Stimulated activated naive CD4-positive, alpha-beta T cell treated with Interleukin-2 at 50 U/mL for 16 hours (primary cell): ENCODE measurements around the gene RGMA.
A peak's percentile ranks its signal among the peaks of the same experiment; 100 is the strongest.
"Not testable (repeated sequence)": the region's sequence is repeated elsewhere in the genome, so short reads cannot be mapped to it uniquely, and the experiment has no call there.

Source experiments
- DNase-seq: peaks from one replicate; lab custom pipeline; 2025; lab: John Stamatoyannopoulos, UW

The RGMA gene

GRCh38 chr15:93034512-93034911, 54.5 kb downstream of the RGMA start:
- DNase-seq = no peak

DNA sequence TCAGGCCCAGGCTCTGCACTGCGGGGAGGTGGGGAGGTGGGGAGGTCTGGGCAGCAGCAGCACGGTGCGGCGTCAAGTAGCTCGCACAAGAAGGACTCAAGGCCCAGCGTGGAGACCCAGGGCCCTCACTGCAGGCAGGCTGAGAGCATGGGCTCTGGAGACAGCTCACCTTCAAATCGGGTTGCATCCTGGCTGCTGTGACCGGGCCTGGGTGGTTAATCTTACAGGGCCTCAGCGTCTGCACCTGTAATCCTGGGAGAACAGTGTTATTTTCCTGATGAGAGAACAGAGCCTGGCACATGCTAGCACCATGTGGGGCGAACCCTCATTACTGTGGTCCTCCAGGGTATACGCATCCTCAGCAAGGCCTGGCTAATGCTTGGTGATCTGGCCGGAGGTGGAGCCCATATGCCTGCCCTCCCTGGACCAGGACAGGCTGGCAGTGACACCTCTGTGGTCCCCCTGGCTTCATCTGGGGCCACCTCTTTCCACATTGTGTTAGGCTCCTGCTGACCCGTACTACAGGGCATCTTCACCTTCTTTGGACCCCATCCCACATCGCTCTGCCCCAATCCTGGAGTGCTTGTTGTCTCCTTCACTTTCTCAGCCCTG, 55.5 kb downstream of the RGMA start:
- DNase-seq = no peak

DNA sequence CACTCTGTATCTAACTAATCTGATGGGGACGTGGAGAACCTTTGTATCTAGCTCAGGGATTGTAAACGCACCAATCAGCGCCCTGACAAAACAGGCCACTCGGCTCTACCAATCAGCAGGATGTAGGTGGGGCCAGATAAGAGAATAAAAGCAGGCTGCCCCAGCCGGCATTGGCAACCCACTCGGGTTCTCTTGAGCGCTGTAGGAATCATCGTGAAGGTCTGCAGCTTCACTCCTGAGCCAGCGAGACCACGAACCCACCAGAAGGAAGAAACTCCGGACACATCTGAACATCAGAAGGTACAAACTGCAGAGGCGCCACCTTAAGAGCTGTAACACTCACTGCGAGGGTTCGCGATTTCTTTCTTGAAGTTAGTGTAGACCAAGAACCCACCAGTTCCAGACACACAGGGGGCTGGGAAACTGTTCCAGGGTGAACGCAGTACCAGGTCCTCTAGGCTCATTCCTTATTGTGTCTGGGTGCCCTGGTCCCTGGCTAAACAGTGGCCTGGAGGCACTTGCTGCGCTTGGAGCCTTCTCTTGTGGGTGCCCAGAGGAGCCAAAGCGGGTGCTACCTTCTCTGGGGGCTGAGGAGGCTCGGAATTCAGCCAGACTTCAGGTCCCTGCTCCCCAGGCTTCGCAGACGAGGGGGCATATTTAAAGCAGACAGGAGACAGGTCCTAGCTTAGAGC, 56.4 kb downstream of the RGMA start:
- not testable (repeated sequence) for DNase-seq

DNA sequence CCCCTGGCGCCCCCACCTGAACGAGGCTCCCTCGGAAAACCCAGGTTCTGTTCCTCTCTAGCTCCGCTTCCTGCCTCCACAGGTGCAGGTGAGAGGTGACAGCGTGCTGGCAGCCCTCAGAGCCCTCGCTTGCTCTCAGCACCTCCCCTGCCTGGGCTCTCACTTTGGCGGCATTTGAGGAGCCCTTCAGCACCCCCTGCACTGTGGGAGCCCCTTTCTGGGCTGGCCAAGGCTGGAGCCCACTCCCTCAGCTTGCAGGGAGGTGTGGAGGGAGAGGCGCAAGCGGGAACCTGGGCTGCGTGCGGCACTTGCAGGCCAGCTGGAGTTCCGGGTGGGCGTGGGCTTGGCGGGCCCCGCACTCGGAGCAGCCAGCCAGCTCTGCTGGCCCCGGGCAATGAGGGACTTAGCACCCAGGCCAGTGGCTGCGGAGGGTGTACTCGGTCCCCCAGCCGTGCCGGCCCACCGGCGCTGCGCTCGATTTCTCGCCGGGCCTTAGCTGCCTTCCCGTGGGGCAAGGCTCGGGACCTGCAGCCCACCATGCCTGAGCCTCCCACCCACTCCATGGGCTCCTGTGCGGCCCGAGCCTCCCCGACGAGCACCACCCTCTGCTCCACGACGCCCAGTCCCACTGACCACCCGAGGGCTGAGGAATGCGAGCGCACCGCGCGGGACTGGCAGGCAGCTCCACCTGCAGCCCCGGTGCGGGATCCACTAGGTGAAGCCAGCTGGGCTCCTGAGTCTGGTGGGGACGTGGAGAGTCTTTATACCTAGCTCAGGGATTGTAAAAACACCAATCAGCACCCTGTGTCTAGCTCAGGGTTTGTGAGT, 57.2 kb downstream of the RGMA start:
- not testable (repeated sequence) for DNase-seq

GRCh38 chr15:93031103-93031464, 57.9 kb downstream of the RGMA start:
- DNase-seq = no peak

DNA sequence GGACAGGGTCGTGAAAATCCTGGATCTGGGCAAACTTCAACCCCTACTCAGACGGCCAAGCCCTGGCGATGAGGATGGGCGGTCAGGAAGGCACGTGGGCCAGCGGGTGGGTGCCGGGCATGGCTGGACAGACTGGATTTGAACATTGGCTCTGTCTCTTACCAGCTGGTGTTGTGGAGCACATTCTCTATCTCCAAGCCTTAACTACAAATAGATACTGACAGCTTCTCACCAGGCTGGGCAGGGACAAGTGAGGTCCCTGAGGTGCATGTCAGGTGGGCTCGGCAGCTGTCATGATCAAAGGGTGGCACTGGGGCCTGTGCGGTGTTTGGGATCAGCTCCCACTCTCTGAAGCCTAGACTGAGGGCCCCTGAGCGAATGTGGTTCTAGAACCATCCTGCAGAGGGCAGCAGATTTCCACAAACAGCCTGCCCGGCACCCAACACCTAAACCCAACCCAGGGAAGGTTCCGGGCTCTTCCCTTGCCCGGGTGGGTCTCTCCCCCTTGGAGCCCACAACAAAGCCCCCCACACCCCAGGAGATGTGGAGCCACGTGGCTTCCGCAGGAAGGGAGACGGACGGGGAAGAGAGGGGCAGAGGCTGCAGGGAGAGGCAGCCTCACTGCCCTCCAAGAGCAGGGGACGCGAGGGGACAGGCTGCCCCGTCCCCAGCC, 58.4 kb downstream of the RGMA start:
- DNase-seq = peak; percentile 38

DNA sequence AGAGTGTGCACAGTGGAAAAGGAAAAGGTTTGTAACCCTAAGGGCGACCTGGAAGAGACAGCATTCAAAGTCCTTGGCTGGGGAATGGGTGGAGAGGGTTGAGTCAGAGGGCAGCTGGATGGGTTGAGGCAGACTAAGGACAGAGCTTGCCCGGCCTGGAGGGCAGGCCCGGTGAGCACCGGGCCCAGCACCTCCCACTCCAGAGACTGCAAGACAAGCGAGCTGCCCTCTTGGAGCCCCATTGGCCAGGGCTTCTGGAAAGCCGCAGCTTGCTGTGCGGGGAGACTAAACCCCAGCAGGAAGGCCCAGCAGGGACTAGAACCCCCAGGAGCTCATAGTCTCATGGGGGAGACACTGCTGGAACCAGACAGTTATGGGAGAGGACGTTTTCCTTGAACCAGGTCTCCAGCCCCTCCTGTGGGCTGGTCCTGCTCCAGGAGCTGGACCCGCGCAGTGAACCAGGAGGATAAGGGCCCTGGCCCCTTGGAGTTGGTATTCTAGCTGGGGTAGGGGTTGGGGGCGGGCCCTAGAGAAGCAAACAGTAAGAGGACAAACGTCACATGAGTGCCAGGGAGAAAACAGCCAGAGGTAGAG, 59.1 kb downstream of the RGMA start:
- DNase-seq = no peak

- DNase-seq = no peak
Measured at GRCh38 chr15:93029214-93029835, 59.7 kb downstream of the RGMA start.

- DNase-seq = peak; percentile 5
Measured at GRCh38 chr15:93028632-93029213, 60.3 kb downstream of the RGMA start.

GRCh38 chr15:93028111-93028631, 60.8 kb downstream of the RGMA start:
- DNase-seq = no peak

- DNase-seq = no peak
Measured at GRCh38 chr15:93027413-93027812, 61.6 kb downstream of the RGMA start.

- DNase-seq = no peak
Measured at GRCh38 chr15:93026380-93026817, 62.6 kb downstream of the RGMA start.

GRCh38 chr15:93025625-93025982, 63.4 kb downstream of the RGMA start:
- DNase-seq = no peak

DNA sequence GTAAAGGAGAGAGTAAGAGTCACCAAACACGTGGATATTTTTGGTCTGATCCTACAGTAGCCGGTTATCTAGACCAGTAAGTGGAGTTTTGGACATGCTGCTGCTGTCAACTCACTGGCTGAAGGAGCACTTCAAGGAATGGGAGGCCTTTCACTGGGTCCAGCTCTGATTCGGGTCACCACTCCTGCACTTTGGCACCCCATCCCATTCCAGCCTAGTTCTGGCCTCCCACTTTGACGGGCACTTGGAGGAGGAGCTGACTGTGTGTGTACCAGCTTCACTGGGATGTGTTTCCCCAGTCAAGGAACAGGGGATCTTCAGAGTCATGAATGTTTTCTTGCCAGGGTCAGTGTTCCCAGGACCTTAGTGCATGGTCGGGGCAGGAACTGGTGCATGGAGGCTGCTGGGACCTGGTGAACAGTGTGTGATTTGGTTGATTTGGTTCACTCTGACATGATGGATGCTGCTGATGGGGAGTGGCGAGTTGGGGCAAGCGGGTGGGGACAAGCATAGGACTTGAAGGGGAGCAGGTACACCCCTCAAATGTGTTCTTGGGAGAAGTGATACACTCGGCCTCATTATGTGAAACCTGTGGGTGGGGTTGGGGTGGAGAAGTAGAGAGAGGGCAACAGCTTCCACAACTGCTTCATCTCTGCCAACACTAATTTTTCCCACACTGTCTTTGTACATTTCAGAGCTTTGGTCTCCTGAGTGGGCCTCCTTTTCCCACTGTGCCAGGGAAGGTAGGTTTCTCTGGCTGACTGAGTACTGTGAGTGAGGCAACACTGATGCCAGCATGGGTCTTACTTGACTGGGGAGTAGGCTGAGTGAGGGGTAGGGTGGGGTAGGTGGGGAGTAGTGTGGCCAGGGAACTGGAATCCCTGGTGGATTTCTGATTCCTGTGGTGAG, 64.0 kb downstream of the RGMA start:
- DNase-seq = no peak

DNA sequence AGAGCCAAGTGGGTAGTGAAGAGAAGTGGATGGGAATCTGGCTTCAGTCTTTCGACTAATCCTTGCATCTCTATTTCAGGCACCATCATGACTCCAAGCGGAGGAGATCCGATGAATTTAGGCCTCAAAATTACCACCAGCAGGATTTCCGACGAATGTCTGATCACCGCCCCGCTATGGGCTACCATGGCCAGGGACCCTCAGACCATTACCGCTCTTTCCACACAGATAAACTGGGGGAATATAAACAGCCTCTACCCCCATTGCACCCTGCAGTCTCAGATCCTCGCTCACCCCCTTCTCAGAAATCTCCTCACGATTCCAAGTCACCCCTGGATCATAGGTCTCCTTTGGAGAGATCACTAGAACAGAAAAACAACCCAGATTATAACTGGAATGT, 64.7 kb downstream of the RGMA start:
- no peak for DNase-seq

DNA sequence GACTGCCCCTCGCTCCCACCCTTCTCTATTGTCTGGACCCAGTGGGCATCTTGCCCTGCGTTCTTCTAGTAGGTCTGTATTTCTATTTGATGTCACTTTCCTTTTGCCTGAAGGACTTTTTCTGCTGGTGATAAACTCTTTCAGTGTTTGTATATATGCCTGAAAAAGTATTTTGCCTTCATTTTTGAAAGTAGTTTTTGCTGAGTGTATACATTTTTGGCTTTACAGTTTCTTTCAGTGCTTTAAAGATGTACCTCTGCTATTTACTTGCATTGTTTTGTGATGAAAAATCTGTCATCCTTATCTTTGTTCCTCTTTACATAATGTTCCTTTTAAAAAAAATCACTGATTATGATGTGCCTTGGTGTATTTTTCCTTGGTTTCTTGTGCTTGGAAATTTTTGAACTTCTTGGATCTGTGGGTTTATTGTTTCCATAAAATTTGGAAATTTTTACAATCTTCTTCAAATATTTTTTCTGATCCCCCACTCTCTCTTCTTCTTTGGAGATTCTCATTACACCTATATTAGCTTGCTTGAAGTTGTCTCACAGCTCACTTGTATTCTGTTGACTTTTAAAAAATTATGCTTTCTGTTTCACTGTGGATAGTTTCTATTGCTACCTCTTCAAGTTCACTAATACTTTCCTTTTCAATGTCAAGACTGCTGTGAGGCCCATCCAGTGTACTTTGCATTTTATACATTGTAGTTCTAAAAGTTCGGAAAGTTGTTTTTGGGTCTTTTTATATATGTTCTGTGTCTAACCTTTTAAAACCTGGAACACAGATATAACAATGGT, 67.8 kb downstream of the RGMA start:
- DNase-seq = no peak

DNA sequence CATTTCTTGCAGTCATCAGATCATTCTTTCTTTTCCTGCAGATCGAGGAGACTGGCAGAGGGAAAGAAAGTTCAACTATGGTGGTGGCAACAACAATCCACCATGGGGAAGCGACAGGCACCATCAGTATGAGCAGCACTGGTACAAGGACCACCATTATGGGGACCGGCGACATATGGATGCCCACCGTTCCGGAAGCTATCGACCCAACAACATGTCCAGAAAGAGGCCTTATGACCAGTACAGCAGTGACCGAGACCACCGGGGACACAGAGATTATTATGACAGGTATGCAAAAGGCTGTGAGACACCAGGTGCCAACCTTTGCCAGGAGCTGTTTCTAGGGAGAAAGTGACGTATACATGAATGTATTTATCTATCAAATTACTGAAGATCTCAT, 69.0 kb downstream of the RGMA start:
- DNase-seq = no peak

- no peak for DNase-seq
Measured at GRCh38 chr15:93019090-93019489, 69.9 kb downstream of the RGMA start.

GRCh38 chr15:93018574-93018973, 70.4 kb downstream of the RGMA start:
- no peak for DNase-seq
